ENCODE measurements around the gene ZSCAN31.

- TF ChIP-seq CTCF (IDR thresholded peaks at IDR 0.05) (no peak), JUN (CRISPR knock-in tag; IDR thresholded peaks at IDR 0.05) (no peak), ZBTB43 (CRISPR knock-in tag; IDR thresholded peaks at IDR 0.05) (no peak), MLX (CRISPR knock-in tag; IDR thresholded peaks at IDR 0.05) (no peak), ARID4B (CRISPR knock-in tag; IDR thresholded peaks at IDR 0.05; ENCODE audit: borderline replicate concordance) (no peak), MAX (CRISPR knock-in tag; IDR thresholded peaks at IDR 0.05) (no peak), E2F4 (CRISPR knock-in tag; IDR thresholded peaks at IDR 0.05; ENCODE audit: borderline replicate concordance, low read depth) (no peak), STAT6 (CRISPR knock-in tag; conservative IDR thresholded peaks at IDR 0.05; ENCODE audit: low read depth) (no peak), ETV6 (CRISPR knock-in tag; IDR thresholded peaks at IDR 0.05) (no peak), ATF3 (CRISPR knock-in tag; conservative IDR thresholded peaks at IDR 0.05) (no peak), RORB (CRISPR knock-in tag; IDR thresholded peaks at IDR 0.05) (no peak), CREB1 (CRISPR knock-in tag; IDR thresholded peaks at IDR 0.05) (no peak), SP1 (CRISPR knock-in tag; conservative IDR thresholded peaks at IDR 0.05) (no peak), USF1 (CRISPR knock-in tag; IDR thresholded peaks at IDR 0.05) (no peak)
Observed at GRCh38 chr6:28377879-28378278, 41.9 kb upstream of the ZSCAN31 start.

Data from WTC11 (cell line).